ENCODE results near the gene KIF20B. TPM values are rescaled to one million over a fixed set of nuclear protein-coding genes. Genes with fewer than 3 reads are reported as not detected.
"Not testable (repeated sequence)": the region's sequence is repeated elsewhere in the genome, so short reads cannot be mapped to it uniquely, and the experiment has no call there.

The KIF20B gene
- polyA plus RNA-seq, 1 experiment: 4.5 TPM

GRCh38 chr10:89815049-89815853, 113.9 kb downstream of the KIF20B start:
- Histone ChIP-seq H3K9me3 (ENCODE audit: control insufficient read depth, insufficient read depth, low read length) (no peaks in the 10 kb centered on the region), H3K27ac (ENCODE audit: low read depth, low read length) (no peak overlapping the region), H3K4me3 (ENCODE audit: low read depth, low read length) (no peak overlapping the region), H3K27me3 (ENCODE audit: control insufficient read depth, insufficient read depth, low read length) (peaks cover 2% of the 10 kb centered on the region)
- no peak for DNase-seq (ENCODE audit: low read depth, low spot score)
- no peak for TF ChIP-seq CTCF (IDR thresholded peaks at IDR 0.05; ENCODE audit: low read depth, low read length)
- ChIA-PET CTCF (interaction anchor here (0.8 kb wide), 1 partner anchor 22 kb away, joined by 3 read pairs; no protein-coding TSS in a partner anchor), POLR2A (no interaction called here)

- CTCF ChIA-PET; H3K9me3 ChIP-seq (ENCODE audit: control insufficient read depth, insufficient read depth, low read length); POLR2A ChIA-PET: not testable (repeated sequence)
Observed at GRCh38 chr10:89819008-89819407, 117.6 kb downstream of the KIF20B start.

More at GRCh38 chr10:89819008-89819407, 117.6 kb downstream of the KIF20B start:
- not testable (repeated sequence) for H3K27ac ChIP-seq (ENCODE audit: low read depth, low read length); H3K27me3 ChIP-seq (ENCODE audit: control insufficient read depth, insufficient read depth, low read length); DNase-seq (ENCODE audit: low read depth, low spot score); H3K4me3 ChIP-seq (ENCODE audit: low read depth, low read length)

Other genes starting within 250 kb of the KIF20B start
- gene SLC16A12, start 166.0 kb upstream of the KIF20B start, polyA plus RNA-seq (2011; rRNA removed): 1.3 and 1.5 TPM in 2 replicates
- gene PANK1, start 56.3 kb upstream of the KIF20B start, polyA plus RNA-seq (2011; rRNA removed): 6.9 and 9.2 TPM in 2 replicates